ENCODE measurements around the gene PDIA4. TPM values are rescaled to one million over a fixed set of nuclear protein-coding genes. Genes with fewer than 3 reads are reported as not detected.

Gene PDIA4
- polyA plus RNA-seq, 3 donors, result 36.5 to 51.2 (median 37.0) TPM

DNA sequence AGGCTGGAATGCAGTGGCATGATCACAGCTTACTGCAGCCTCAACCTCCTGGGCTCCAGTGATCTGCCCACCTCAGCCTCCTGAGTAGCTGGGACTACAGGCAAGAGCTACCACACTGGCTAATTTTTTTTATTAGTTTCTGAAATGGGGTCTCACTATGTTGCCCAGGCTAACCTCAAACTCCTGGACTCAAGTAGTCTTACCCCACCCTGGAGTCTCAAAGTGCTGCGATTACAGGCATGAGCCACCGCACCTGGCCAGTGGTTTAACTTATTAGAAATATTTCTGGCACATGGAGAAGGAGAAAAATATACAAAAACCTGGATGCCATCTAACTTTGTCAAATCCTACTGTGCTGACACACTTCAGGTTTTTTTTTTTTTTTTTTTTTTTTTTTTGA lies 47.0 kb upstream of the PDIA4 start:
- H3K9me3 ChIP-seq (replicated peaks in 1 of 2; ENCODE audit: control insufficient read depth in 1 of 2, insufficient read depth in 1 of 2, low read length in 2 of 2), result no peaks in the 10 kb centered on the region
- Mint-ChIP-seq H3K4me3 (no peak overlapping the region), H3K4me1 (peaks cover 9% of the 10 kb centered on the region), H3K9me3 (peaks cover 0 to 6% (median 0%) of the 10 kb centered on the region in 7 donors), H3K36me3 (peaks cover 33 to 52% of the 10 kb centered on the region in 2 donors), H3K27me3 (ENCODE audit: low read depth in 3 of 3) (no peaks in the 10 kb centered on the region), H3K27ac (peak overlapping the region in 1 of 7 donors; percentile 15)
- no CpG with 5 or more reads among the region's 2 CpGs for WGBS (ENCODE audit: insufficient coverage)
- H4K20me1 ChIP-seq (ENCODE audit: insufficient read depth, low read length), result no peaks in the 10 kb centered on the region
- intact Hi-C loops (cut with micrococcal nuclease), result no loop called here
- no peak overlapping the region for H3K4me3 ChIP-seq (replicated peaks in 1 of 3; ENCODE audit: low read depth in 2 of 3, low read length in 3 of 3)
- H3K27me3 ChIP-seq (ENCODE audit: control insufficient read depth in 2 of 2, insufficient read depth in 2 of 2, low read length in 2 of 2), result no peaks in the 10 kb centered on the region
- no peak overlapping the region for H2AFZ ChIP-seq (ENCODE audit: insufficient read depth, low read depth, low read length, poor library complexity, severe bottlenecking)
- no peak overlapping the region for H3K27ac ChIP-seq (ENCODE audit: low read depth in 1 of 2, low read length in 2 of 2)
- peaks cover 30 to 44% of the 10 kb centered on the region in 2 donors for H3K36me3 ChIP-seq (replicated peaks in 1 of 2; ENCODE audit: control insufficient read depth in 1 of 2, insufficient read depth in 2 of 2, low read length in 2 of 2)
- H3K4me1 ChIP-seq (ENCODE audit: control insufficient read depth in 1 of 2, insufficient read depth in 2 of 2, low read length in 2 of 2), result peaks cover 7 to 11% of the 10 kb centered on the region in 2 donors
- H3K9ac ChIP-seq (ENCODE audit: insufficient read depth, low read length, poor library complexity, severe bottlenecking), result no peak overlapping the region
- no peaks in the 10 kb centered on the region for H3K79me2 ChIP-seq (ENCODE audit: insufficient read depth, low read length)
- TF ChIP-seq, protein P1, sequence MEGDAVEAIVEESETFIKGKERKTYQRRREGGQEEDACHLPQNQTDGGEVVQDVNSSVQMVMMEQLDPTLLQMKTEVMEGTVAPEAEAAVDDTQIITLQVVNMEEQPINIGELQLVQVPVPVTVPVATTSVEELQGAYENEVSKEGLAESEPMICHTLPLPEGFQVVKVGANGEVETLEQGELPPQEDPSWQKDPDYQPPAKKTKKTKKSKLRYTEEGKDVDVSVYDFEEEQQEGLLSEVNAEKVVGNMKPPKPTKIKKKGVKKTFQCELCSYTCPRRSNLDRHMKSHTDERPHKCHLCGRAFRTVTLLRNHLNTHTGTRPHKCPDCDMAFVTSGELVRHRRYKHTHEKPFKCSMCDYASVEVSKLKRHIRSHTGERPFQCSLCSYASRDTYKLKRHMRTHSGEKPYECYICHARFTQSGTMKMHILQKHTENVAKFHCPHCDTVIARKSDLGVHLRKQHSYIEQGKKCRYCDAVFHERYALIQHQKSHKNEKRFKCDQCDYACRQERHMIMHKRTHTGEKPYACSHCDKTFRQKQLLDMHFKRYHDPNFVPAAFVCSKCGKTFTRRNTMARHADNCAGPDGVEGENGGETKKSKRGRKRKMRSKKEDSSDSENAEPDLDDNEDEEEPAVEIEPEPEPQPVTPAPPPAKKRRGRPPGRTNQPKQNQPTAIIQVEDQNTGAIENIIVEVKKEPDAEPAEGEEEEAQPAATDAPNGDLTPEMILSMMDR (IDR thresholded peaks at IDR 0.05), result no peak
- no peak overlapping the region for H3K4me2 ChIP-seq (replicated peaks; ENCODE audit: extremely low read depth, low read length, poor library complexity, severe bottlenecking)
- no peak for DNase-seq

DNA sequence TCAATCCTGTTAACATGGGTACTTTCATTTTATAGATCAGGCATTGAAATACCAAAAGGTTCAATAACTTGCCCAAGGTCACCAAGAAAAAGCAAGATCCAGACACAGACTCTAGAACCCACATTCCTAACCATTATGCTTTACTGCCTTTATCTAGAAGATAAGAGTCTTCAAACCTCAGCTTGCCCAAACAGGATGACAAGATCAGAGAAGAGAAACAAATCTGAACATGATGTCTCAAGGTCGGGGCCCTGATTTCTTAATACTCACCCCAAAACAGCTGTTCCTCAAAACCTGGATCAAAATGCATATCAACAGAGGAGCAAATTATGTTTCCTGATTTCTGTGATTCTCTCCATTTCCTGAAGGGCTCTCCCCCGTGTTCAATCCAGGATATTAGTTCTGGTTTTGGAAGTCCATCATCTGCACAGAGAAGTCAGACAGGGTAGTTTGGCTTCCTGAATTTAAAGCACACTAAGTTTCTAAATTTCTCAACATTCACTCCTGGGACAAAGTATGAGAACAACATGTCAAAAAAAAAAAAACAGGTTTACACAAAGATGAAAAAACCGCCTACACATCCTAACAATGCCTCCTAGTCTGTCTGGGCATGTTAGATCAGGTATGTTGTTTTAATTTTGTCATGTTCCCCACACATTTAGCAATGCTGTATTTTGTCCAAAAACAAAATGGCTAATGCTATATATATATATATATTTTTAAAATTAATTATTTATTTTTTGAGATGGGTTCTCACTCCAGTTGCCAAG lies 46.0 kb upstream of the PDIA4 start:
- no peaks in the 10 kb centered on the region for H4K20me1 ChIP-seq (ENCODE audit: insufficient read depth, low read length)
- TF ChIP-seq, protein P1 (IDR thresholded peaks at IDR 0.05), result no peak
- H2AFZ ChIP-seq (ENCODE audit: insufficient read depth, low read depth, low read length, poor library complexity, severe bottlenecking), result no peak overlapping the region
- no peak for DNase-seq
- Mint-ChIP-seq H3K27ac (peak overlapping the region; percentile 21 to 75 (median 61)), H3K36me3 (peaks cover 33 to 55% of the 10 kb centered on the region in 2 donors), H3K27me3 (ENCODE audit: low read depth in 3 of 3) (no peaks in the 10 kb centered on the region), H3K4me1 (peaks cover 9% of the 10 kb centered on the region), H3K4me3 (no peak overlapping the region), H3K9me3 (peaks cover 0 to 6% (median 0%) of the 10 kb centered on the region in 7 donors)
- 13% methylated on average over 1 of the region's 3 CpGs for WGBS (ENCODE audit: insufficient coverage)
- peaks cover 34 to 44% of the 10 kb centered on the region in 2 donors for H3K36me3 ChIP-seq (replicated peaks in 1 of 2; ENCODE audit: control insufficient read depth in 1 of 2, insufficient read depth in 2 of 2, low read length in 2 of 2)
- peak overlapping the region in 1 of 2 donors; percentile 57 for H3K27ac ChIP-seq (ENCODE audit: low read depth in 1 of 2, low read length in 2 of 2)
- peaks cover 7 to 11% of the 10 kb centered on the region in 2 donors for H3K4me1 ChIP-seq (ENCODE audit: control insufficient read depth in 1 of 2, insufficient read depth in 2 of 2, low read length in 2 of 2)
- H3K9ac ChIP-seq (ENCODE audit: insufficient read depth, low read length, poor library complexity, severe bottlenecking), result no peak overlapping the region
- intact Hi-C loops (cut with micrococcal nuclease), result no loop called here
- H3K9me3 ChIP-seq (replicated peaks in 1 of 2; ENCODE audit: control insufficient read depth in 1 of 2, insufficient read depth in 1 of 2, low read length in 2 of 2), result no peaks in the 10 kb centered on the region
- no peaks in the 10 kb centered on the region for H3K79me2 ChIP-seq (ENCODE audit: insufficient read depth, low read length)
- H3K4me2 ChIP-seq (replicated peaks; ENCODE audit: extremely low read depth, low read length, poor library complexity, severe bottlenecking), result no peak overlapping the region
- H3K27me3 ChIP-seq (ENCODE audit: control insufficient read depth in 2 of 2, insufficient read depth in 2 of 2, low read length in 2 of 2), result no peaks in the 10 kb centered on the region
- H3K4me3 ChIP-seq (replicated peaks in 1 of 3; ENCODE audit: low read depth in 2 of 3, low read length in 3 of 3), result no peak overlapping the region
